Suppressor macrophage treated with lipopolysaccharide for 1 hour (primary cell): ENCODE results near the gene MICALL2.

Experiments used
- DNase-seq, 3 donors: peaks; one replicate each; pipeline ENCODE4 v3.0.0-alpha.2; 2020 to 2022

The MICALL2 gene

GRCh38 chr7:1432411-1433082 lies 26.7 kb downstream of the MICALL2 start:
- peak; percentile 76 to 85 (median 81) for DNase-seq

- DNase-seq: no peak
Observed at GRCh38 chr7:1431634-1432380, 27.5 kb downstream of the MICALL2 start.

GRCh38 chr7:1431226-1431625 lies 28.0 kb downstream of the MICALL2 start:
- no peak for DNase-seq

- DNase-seq: no peak
Observed at GRCh38 chr7:1430056-1430845, 29.0 kb downstream of the MICALL2 start.

GRCh38 chr7:1428941-1429501 lies 30.2 kb downstream of the MICALL2 start:
- no peak for DNase-seq

GRCh38 chr7:1427064-1427657 lies 32.1 kb downstream of the MICALL2 start:
- no peak for DNase-seq

- no peak for DNase-seq
Observed at GRCh38 chr7:1426474-1426873, 32.8 kb downstream of the MICALL2 start.

GRCh38 chr7:1425292-1426136 lies 33.8 kb downstream of the MICALL2 start:
- DNase-seq: no peak

GRCh38 chr7:1424041-1424440 lies 35.2 kb downstream of the MICALL2 start:
- no peak for DNase-seq

- no peak for DNase-seq
Observed at GRCh38 chr7:1423264-1423811, 35.9 kb downstream of the MICALL2 start.

- no peak for DNase-seq
Observed at GRCh38 chr7:1422512-1423263, 36.6 kb downstream of the MICALL2 start.

GRCh38 chr7:1421946-1422345 lies 37.3 kb downstream of the MICALL2 start:
- no peak for DNase-seq

- DNase-seq: no peak
Observed at GRCh38 chr7:1421020-1421790, 38.1 kb downstream of the MICALL2 start.

GRCh38 chr7:1419688-1420087 lies 39.6 kb downstream of the MICALL2 start:
- no peak for DNase-seq

- DNase-seq: no peak
Observed at GRCh38 chr7:1419310-1419634, 40.0 kb downstream of the MICALL2 start.

GRCh38 chr7:1418505-1419309 lies 40.6 kb downstream of the MICALL2 start:
- peak; percentile 55 to 67 (median 63) for DNase-seq

- DNase-seq: no peak
Observed at GRCh38 chr7:1415389-1415990, 43.8 kb downstream of the MICALL2 start.

- DNase-seq: no peak
Observed at GRCh38 chr7:1413936-1414639, 45.2 kb downstream of the MICALL2 start.
